K562 (cell line): ENCODE data around the gene FUT6. TPM values are rescaled to one million over a fixed set of nuclear protein-coding genes. Genes with fewer than 3 reads are reported as not detected.
A peak's percentile ranks its signal among the peaks of the same experiment; 100 is the strongest.

Experiments
- CREM ChIP-seq: IDR thresholded peaks from 2 replicates; pipeline ENCODE4 v1.6.1; 2014; ENCODE audit warnings: antibody characterized with exemption, low read depth
- E2F1 ChIP-seq: sonication (generic); formaldehyde crosslinking; IDR thresholded peaks from 2 replicates; pipeline ENCODE4 v1.8.1; 2023; ENCODE audit warnings: mild to moderate bottlenecking, missing genetic modification reagents, moderate library complexity
- MGA ChIP-seq: fragments of 450-650 bp; IDR thresholded peaks from 2 replicates; pipeline ENCODE4 v1.6.1; 2016; ENCODE audit warnings: mild to moderate bottlenecking, moderate library complexity
- PYGO2 ChIP-seq: fragments of 450-650 bp; IDR thresholded peaks from 2 replicates; pipeline ENCODE4 v1.6.1; 2016; ENCODE audit warnings: mild to moderate bottlenecking, missing genetic modification characterization, moderate library complexity, missing compliant biosample characterization
- ZBTB34 ChIP-seq: fragments of 250-450 bp; sonication (Bioruptor Pico); IDR thresholded peaks from 2 replicates; pipeline ENCODE4 v1.8.0; 2021; ENCODE audit warnings: mild to moderate bottlenecking, moderate library complexity
- ZNF589 ChIP-seq: fragments of 200-800 bp; sonication (Bioruptor generic); IDR thresholded peaks from 2 replicates; pipeline ENCODE4 v1.6.1; 2016; ENCODE audit warnings: low read depth, missing genetic modification characterization, missing compliant biosample characterization
- ZSCAN29 ChIP-seq: fragments of 450-650 bp; IDR thresholded peaks from 2 replicates; pipeline ENCODE4 v1.6.1; 2017
- polyA plus RNA-seq, 8 experiments: library from polyadenylated mRNA; depleted of rRNA in 4 of 8; stranded (reverse) in 5 of 8; unstranded in 3 of 8; fragments of >200 nt; fragmentation: Nextera tagmentation in 2 of 8; fragmentation: Illumina TruSeq in 1 of 8; extraction: Ambion mirVana in 2 of 8; extraction: Trizol in 1 of 8; gene quantifications; 2 replicates each; pipeline versions ENCODE4 v1.2.1 to v1.2.3, GENCODE V29; 2011 to 2014; ENCODE audit warnings: inconsistent platforms in 1 of 8, missing spikeins in 1 of 8
- total RNA-seq, 7 experiments: library from RNA; depleted of rRNA in 6 of 7; stranded (reverse); fragments of >200 nt in 6 of 7; fragmentation: Illumina TruSeq in 2 of 7; extraction: Trizol in 2 of 7; gene quantifications; 2 replicates each; pipeline versions ENCODE4 v1.2.1 to v1.2.3, GENCODE V29; 2011 to 2021; ENCODE audit warnings: low replicate concordance in 1 of 7
- TF ChIP-seq, protein P1 (sequence below): IDR thresholded peaks from 2 replicates; pipeline ENCODE4 v1.6.1; 2012; ENCODE audit warnings: low read depth, low read length, improper control_type of control experiment, borderline replicate concordance
- TF ChIP-seq, protein P2 (sequence below), 2 experiments: fragments of 450-650 bp in 1 of 2; sonication (generic) in 1 of 2; formaldehyde crosslinking; conservative IDR thresholded peaks; 2 replicates each; pipeline versions ENCODE4 v1.4.0 to v1.8.1; 2020 to 2022; ENCODE audit warnings: mild to moderate bottlenecking in 1 of 2, missing genetic modification reagents in 1 of 2

FUT6 gene
- total and polyA plus RNA-seq, 9 of the 15 experiments (the other 6 are each of a cell fraction or from before 2014, with no cell fraction given) = 0.04 TPM; not detected in 8

DNA sequence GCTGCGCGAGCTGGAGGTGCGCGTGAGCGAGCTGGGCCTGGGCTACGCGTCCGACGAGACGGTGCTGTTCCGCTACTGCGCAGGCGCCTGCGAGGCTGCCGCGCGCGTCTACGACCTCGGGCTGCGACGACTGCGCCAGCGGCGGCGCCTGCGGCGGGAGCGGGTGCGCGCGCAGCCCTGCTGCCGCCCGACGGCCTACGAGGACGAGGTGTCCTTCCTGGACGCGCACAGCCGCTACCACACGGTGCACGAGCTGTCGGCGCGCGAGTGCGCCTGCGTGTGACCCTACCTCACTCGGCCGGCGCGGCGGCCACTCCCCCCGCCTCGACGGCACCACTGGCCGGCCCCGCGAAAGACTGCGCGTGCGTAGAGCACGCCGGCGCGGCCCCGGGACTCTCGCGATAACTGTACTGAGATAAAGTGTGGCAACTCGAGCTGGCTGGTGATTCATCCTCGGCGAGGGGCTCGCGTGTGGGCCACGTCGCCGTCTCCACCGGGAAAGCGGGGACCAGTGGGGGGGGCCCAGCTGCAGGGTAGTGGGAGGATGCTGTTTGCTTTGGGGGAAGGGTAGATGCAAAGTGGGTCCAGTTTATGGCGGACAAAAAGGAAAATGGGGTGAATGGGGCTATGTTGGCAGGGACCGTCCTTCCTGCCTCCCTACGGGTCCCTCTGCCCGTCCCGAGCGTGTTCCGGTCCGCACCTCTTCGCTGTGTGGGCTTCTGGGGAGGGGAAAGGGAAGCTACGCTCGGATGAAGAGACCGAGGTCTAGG lies 11.4 kb downstream of the FUT6 start (continued):
- TF ChIP-seq, protein P1, sequence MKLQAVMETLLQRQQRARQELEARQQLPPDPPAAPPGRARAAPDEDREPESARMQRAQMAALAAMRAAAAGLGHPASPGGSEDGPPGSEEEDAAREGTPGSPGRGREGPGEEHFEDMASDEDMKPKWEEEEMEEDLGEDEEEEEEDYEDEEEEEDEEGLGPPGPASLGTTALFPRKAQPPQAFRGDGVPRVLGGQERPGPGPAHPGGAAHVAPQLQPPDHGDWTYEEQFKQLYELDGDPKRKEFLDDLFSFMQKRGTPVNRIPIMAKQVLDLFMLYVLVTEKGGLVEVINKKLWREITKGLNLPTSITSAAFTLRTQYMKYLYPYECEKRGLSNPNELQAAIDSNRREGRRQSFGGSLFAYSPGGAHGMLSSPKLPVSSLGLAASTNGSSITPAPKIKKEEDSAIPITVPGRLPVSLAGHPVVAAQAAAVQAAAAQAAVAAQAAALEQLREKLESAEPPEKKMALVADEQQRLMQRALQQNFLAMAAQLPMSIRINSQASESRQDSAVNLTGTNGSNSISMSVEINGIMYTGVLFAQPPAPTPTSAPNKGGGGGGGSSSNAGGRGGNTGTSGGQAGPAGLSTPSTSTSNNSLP = no peak
- peak; percentile 93 for TF ChIP-seq MGA
- no peak for TF ChIP-seq ZBTB34 (CRISPR knock-in tag)
- TF ChIP-seq E2F1 = peak; percentile 89
- TF ChIP-seq ZSCAN29 = no peak
- TF ChIP-seq, protein P2, sequence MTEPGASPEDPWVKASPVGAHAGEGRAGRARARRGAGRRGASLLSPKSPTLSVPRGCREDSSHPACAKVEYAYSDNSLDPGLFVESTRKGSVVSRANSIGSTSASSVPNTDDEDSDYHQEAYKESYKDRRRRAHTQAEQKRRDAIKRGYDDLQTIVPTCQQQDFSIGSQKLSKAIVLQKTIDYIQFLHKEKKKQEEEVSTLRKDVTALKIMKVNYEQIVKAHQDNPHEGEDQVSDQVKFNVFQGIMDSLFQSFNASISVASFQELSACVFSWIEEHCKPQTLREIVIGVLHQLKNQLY (CRISPR knock-in tag; conservative IDR thresholded peaks at IDR 0.05) = peak in 1 of 2 experiments; percentile 45; a peak in 1 of 4 replicates
- peak; percentile 43; the same call in 1 of the 2 replicates for TF ChIP-seq ZNF589 (CRISPR knock-in tag)
- no peak for TF ChIP-seq PYGO2 (tag)
- peak; percentile 93 for TF ChIP-seq CREM
